ENCODE measurements around the gene PPP6R3. TPM values are rescaled to one million over a fixed set of nuclear protein-coding genes. Genes with fewer than 3 reads are reported as not detected.

Gene PPP6R3
- total and polyA plus RNA-seq, 2 of the 13 experiments (the other 11 are each of a cell fraction or from before 2014, with no cell fraction given), result 41.2 to 83.4 TPM

GRCh38 chr11:68424101-68424632, 36.4 kb upstream of the PPP6R3 start:
- Histone ChIP-seq H3K36me3 (replicated peaks in 1 of 2; ENCODE audit: control insufficient read depth in 1 of 2, insufficient read depth in 2 of 2, low read length in 2 of 2) (peaks cover 32 to 82% of the 10 kb centered on the region in 2 experiments), H3K9me3 (ENCODE audit: low read length) (0 out of 2 replicates have a peak, but pooled peaks cover under 1% of the 10 kb centered on the region), H3K9ac (ENCODE audit: insufficient read depth, low read depth, low read length) (no peak overlapping the region), H3K4me3 (replicated peaks in 1 of 3; ENCODE audit: insufficient read depth in 1 of 3, low read depth in 2 of 3, low read length in 3 of 3) (no peak overlapping the region), H3K27me3 (ENCODE audit: control insufficient read depth in 1 of 2, insufficient read depth in 2 of 2, low read length in 2 of 2) (no peaks in the 10 kb centered on the region), H2AFZ (ENCODE audit: low read length) (no peak overlapping the region), H4K20me1 (ENCODE audit: insufficient read depth, low read length) (peaks cover 9% of the 10 kb centered on the region; the same call in 1 of the 2 replicates), H3K79me2 (ENCODE audit: insufficient read depth, low read length) (peaks cover 4% of the 10 kb centered on the region), H3K27ac (ENCODE audit: extremely low read length, insufficient read depth, low read length) (no peak overlapping the region), H3K4me1 (ENCODE audit: insufficient read depth, low read length) (no peaks in the 10 kb centered on the region; the same call in 1 of the 2 replicates), H3K4me2 (ENCODE audit: low read depth, low read length) (no peak overlapping the region)
- in situ Hi-C loops (cut with HindIII; ENCODE audit: extremely low pct_ligation_motif_present, low pct_unique_long_range_greater_than_20kb), result no loop called here
- BruUV-seq (replicated peaks), result no TSS peak
- intact Hi-C loops (cut with micrococcal nuclease; ENCODE audit: unreplicated experiment), result no loop called here
- FAIRE-seq (no peak), ATAC-seq (no peak), DNase-seq (ENCODE audit: low spot score) (no peak)
- 95% methylated on average over 16 of the region's 19 CpGs for WGBS (ENCODE audit: low lambda C conversion rate)
- ChIA-PET CTCF (ENCODE audit: low intra/inter-chr PET ratio, low total read pairs) (no interaction called here), POLR2A (no interaction called here)
- TF ChIP-seq ZNF776 (CRISPR knock-in tag; IDR thresholded peaks at IDR 0.05) (no peak), NCOA2 (CRISPR knock-in tag; IDR thresholded peaks at IDR 0.05) (no peak), AGO2 (optimal IDR thresholded peaks at IDR 0.05; ENCODE audit: low read depth, low read length) (no peak), RAD51 (IDR thresholded peaks at IDR 0.05; ENCODE audit: borderline replicate concordance) (no peak), SETDB1 (CRISPR knock-in tag; IDR thresholded peaks at IDR 0.05; ENCODE audit: borderline replicate concordance) (no peak), ZNF720 (CRISPR knock-in tag; IDR thresholded peaks at IDR 0.05) (no peak)
- TF ChIP-seq, protein P1, sequence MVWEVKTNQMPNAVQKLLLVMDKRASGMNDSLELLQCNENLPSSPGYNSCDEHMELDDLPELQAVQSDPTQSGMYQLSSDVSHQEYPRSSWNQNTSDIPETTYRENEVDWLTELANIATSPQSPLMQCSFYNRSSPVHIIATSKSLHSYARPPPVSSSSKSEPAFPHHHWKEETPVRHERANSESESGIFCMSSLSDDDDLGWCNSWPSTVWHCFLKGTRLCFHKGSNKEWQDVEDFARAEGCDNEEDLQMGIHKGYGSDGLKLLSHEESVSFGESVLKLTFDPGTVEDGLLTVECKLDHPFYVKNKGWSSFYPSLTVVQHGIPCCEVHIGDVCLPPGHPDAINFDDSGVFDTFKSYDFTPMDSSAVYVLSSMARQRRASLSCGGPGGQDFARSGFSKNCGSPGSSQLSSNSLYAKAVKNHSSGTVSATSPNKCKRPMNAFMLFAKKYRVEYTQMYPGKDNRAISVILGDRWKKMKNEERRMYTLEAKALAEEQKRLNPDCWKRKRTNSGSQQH (CRISPR knock-in tag; IDR thresholded peaks at IDR 0.05; ENCODE audit: low read depth), result no peak
